Superior temporal gyrus (tissue), 1 donor: ENCODE measurements around the gene PLGLB1.
"Not testable (repeated sequence)": the region's sequence is repeated elsewhere in the genome, so short reads cannot be mapped to it uniquely, and the experiment has no call there.

Source experiments
- DNase-seq: peaks from one replicate; pipeline ENCODE4 v3.0.0-alpha.2; 2016; ENCODE audit errors: extremely low spot score

PLGLB1 gene

DNA sequence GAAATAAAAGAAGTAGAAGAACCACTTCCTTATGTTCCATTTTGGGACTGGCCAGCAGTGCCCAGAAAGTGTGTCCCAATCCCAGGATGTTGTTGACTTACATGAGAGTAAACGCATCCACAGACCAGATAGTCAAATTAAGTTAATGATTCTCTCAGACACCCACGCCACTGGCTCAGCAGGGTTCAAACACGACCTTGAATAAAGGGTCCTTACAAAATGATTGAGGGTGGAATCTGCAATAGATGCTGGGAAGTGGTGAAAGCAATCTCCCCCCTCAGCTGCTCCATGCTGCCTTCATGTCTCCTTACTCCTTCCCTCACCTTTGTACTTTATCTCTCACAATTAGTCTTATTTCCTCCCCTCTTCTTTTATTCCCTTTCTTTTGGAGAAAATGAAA lies at the start of gene PLGLB1:
TSS of gene PLGLB1 (minus strand) at position 101 of the 400 bp plus-strand sequence. CDS start at position 40, 61 bp downstream.
- not testable (repeated sequence) for DNase-seq

DNA sequence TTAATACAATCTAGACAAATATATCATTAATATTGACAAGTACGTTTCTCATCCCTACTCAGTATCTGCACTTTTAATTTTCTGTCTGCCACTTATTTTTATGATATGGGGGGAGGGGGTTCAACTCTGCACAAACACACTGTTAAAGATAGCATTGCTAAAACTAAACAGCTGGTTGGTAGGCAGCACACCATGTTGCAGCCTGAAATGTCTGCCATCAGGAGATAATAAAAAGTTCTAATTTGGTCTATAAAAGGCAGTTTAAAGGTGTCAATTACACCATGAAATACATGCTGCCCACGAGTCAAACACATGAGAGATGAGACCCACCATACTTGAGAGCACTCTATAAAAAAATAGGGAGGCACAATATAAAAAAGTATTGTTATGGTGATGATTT lies 42.7 kb upstream of the PLGLB1 start:
- not testable (repeated sequence) for DNase-seq

DNA sequence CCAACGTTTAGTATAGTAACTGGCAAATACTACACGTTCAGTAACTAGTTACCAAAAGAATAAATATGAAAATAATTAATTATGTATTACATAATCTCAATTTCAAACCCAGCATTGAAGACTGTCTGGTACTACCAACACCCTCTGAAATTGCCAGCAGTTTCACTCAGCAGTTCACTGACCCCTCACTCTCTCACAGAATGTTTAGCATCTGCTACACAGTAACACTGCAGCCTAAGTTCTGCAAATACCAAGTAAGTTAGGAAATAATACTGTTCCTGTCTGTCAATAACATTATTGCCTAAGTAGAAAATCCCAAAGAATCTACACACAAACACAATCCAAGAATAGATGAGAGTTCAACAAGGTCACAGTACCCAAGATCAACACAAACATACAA lies 41.8 kb upstream of the PLGLB1 start:
- not testable (repeated sequence) for DNase-seq

DNA sequence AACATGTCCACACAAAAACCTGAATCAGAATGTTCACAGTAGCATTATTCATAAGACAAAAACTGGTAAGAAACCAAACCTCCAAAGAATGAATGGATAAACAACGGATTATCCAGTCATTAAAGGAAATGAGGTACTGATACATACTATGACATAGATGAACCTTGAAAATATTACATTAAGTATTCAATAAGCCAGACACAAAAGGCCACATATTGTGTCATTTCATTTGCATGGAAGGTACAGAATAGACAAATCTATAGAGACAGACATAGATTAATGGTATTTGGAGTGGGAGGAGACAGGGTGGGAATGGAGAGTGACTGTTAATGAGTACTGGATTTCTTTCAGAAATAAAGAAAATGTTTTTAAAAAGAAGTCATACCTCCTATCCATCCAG lies 39.9 kb upstream of the PLGLB1 start:
- DNase-seq, result not testable (repeated sequence)

DNA sequence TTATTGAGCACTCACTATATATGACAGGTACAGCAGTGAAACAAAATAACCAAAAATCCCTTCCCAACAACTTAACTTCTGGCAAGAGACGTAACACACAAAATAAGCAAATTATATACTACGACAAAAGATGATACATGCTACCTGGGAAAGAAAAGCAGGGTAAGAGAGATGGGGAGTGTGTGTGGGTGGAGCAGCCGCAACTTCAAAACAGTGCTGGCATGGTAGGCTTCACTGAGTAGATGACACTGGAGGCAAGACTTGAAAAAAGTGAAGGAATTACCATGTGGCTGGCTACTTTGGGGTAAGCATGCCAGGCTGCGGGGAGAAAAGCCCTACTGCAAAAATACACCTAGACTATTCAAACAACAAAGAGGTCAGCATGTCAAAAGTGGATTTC lies 36.0 kb upstream of the PLGLB1 start:
- not testable (repeated sequence) for DNase-seq

DNA sequence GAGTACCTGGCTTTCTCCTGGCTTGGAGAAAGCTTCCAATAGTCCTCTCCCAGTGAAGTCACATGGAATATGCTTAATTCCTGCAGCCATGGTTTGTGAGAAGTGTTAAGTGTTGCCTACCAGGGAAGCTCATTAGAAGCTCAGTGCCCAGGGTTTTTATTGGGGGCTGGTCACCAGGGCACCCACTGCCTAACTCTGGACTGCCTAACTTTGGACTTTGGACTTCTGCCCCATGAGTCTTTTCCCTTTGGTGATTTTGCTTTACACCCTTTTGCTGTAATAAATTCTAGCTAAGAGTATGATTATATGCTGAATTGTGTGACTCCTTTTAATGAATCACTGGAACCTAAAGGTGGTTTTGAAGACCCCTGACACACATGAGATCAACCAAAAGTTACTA lies 35.2 kb upstream of the PLGLB1 start:
- DNase-seq, result not testable (repeated sequence)

DNA sequence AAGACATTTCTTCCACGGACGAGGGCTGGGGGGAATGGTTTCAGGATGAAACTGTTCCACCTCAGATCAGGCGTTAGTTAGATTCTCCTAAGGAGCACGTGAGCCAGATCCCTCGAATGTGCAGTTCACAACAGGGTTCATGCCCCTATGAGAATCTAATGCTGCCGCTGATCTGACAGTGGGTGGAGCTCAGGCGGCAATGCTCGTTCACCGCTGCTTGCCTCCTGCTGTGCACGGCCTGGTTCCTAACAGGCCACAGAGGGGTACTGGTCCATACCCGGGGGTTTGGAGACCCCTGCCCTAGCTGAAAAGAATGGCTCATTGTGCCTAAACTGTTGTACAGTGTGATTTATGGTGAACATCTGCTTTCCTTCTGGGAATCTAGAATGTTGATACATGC lies 34.8 kb upstream of the PLGLB1 start:
- DNase-seq, result not testable (repeated sequence)

DNA sequence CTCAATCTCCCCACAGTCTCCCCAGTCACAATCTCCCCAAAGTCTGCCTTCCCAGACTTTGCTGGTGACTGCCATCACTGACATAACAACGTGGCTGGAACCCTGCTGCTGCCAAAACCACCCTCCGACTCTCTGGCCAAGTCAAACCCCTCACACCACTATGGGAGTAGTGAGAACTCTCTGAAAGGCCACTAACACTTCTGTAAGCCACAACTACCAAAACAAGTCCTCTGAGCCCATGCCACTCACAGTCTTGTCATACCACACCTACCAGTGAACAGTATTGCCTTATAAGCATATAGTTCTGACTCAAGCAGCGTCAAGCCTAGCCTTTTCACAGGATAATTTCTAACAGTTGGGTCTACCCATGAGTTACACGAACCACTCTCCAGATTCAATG lies 32.7 kb upstream of the PLGLB1 start:
- not testable (repeated sequence) for DNase-seq

DNA sequence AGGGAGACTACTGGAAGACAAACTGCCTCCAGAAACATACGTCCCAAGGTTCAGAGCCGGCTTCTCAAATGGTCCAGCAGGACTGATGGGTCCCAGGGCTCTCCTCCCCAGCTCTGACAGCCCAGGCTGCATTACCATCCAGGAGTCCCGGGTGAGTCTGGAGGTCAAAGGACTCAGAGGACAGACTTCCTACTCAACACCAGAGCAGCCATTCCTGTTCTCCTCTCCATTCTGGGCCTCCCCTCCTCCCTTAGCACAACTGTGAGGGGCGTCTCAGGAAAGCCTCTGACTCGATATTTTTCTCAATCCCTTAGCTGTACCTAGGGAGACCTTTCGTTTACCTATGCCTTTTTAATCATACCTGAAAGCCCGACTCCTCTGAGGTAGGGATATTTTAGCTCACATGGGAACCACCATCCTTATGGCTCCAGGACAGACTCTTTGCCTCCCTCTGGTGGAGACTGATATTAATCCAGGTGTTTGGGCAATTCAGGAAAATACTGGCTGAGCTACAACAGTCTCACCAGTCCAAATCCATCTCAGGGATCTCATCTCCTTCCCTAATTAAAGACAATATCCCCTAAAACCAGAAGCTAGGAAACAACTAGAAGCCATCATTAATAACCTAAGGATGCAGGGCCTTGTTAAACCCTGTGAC lies 19.8 kb upstream of the PLGLB1 start:
- DNase-seq, result not testable (repeated sequence)

DNA sequence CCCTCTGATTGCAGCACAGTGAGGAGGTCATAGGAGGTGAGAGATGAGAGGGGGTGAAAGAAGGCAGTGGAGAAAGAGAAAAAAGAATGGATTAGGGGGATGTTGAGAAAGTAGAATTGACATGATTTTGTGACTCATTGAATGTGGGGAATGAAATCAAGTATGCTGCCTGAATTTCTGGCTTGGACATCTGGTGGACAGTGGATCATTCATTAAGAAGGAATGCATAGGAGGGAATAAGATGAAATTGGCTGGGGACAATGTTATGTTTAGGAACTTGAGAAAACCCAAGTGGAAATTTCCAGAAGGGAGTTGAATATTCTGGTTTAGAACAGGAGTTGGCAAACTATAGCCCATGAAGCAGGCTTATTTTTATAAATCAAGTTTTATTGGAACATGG lies 7.0 kb upstream of the PLGLB1 start:
- DNase-seq, result not testable (repeated sequence)

DNA sequence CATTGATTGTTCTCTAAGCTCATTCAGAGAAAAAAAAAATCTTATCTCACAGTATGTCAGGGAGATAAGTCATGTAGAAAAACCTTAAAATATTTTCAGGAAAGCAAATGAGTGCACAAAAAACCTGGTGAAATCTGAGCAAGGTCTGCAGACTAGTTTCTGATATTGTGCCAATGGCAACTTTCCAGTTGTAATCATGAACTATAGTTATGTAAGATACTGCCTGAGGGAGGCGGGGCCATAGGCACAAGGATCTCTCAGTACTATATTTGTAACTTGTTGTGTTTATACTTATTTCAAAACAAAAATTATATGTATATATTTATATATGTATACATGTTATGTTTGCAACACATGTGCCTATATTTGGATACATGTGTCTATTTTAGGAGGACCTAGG lies 5.2 kb upstream of the PLGLB1 start:
- not testable (repeated sequence) for DNase-seq

DNA sequence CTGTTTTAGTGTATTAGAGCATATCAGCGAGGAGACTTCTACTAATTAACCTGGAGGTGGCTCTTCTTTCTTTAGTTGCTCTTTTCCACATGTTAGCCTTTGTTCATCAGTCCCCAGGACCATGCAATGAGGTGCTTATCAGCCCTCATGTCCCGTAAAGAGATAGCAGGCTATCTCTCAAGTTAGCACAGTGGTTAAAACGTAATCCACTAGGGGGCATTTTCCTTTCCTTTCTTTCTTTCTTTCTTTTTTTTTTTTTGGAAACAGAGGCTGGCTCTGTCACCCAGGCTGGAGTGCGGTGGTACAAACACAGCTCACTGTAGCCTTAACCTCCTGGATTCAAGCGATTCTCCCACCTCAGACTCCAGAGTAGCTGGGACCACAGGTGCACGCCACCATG lies 4.3 kb upstream of the PLGLB1 start:
- not testable (repeated sequence) for DNase-seq

DNA sequence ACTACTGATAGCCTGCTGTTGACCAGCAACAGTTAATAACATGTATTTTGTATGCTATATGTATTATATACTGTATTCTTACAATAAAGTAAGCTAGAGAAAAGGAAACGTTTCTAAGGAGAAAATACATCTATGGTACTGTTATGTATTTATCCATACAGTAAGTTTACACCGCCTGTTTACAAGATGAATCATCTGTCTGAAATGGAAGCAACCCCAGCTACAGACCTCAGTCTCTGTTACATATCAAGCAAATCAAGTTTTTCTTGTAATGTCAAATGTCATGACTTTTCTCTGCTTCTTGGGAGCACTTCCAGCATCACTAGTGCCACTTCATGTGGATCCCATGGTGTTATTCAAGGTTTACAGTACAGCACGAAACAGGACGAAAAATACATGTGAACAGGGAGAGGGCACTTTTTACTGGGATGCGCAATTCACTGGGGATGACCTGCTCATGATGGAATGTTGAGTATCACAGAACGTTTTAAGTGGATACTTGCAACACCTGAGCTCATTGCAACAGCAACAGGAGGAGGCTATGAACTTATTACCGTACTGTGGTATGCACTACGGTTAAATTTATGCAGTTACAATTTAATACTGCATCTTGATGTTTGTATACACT lies 2.5 kb upstream of the PLGLB1 start:
- DNase-seq, result not testable (repeated sequence)

DNA sequence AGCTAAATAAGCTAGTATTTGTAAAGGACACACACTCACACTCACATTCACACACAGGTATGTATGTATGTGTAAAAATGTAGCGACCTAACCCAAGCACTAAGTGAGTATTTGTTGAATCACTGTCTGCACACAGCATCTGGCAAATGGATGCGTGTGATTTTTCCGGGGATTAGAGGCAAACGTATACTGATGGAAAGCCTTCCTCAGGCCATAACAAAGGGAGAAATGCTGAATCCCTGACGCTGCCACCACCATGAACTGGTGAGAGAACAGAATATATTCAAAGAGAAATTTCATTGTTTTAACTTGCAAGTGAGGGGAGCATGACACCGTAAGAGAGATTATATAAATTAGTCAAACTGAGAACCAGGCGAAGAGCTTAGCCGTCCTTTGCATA lies 601 bp downstream of the PLGLB1 start:
- not testable (repeated sequence) for DNase-seq

DNA sequence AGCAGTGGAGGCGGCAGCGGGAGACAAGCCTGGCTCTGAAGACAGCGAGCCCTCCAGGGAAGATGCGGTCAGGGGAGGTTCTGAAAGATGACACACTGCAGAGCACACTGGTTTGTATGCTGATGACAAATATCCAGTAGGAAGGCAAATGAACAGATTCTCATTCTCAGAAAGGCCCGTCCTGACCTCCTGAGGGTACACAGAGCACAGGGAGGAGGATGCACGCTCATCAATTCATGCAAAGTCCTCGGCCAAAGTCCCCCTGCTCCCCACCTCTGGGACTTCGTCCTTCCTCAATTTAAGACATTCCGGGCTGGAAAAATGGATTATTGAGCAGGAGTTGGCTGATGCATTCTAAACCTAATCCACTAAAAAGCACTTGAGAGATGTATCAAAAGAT lies 2.6 kb downstream of the PLGLB1 start:
- not testable (repeated sequence) for DNase-seq

DNA sequence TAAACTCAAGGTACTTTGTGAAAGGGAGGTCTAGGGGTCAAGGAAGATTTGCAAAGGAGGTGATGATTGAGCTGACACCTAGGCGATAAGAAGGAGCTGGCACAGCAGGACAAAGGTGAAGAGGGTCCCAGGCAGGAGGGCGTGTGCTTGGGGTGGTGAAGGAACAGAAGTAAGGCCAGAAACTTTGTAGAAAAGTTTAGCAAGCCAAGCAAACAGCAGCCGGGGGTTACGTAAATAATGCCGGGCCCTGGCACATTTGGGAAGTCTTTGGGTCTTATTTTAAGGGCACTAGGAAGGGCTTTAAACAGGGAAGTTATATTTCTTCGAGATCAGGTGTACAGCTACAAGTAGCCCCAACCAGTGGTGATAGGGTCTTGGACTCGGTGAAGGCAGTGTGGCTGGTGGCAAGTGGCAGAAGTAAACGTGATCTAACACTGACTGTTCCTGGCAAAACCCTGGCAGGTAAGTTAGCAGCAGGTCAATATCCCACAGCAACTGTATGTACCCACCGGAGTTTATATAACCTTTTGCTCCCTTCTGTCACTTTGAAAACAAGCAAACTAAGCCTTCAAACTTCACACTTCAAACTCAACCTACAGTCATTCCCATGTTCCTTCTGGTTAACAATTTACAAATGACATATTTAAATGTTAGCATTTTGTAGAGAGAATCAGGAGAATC lies 7.0 kb downstream of the PLGLB1 start:
- DNase-seq, result not testable (repeated sequence)

DNA sequence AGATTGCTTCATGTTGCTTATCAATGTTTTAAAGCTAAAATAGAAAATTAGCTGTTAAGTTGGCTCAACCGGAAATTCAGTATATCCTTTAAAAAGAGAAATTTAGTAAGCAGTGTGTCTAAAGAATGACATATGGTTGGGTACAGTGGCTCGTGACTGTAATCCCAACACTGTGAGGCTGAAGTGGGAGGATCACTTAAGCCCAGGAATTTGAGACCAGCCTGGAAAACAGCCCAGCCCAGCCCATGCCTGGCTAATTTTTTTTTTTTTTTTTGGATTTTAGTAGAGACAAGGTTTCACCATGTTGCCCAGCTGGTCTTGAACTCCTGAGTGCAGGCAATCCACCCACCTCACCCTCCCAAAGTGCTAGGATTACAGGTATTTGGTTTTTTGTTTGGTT lies 17.2 kb downstream of the PLGLB1 start:
- DNase-seq, result not testable (repeated sequence)
